CD4-positive, alpha-beta T cell treated with Interleukin-4 for 1 hour (primary cell): Measurements from ENCODE around the gene CUL9.
"Not testable (repeated sequence)": the region's sequence is repeated elsewhere in the genome, so short reads cannot be mapped to it uniquely, and the experiment has no call there.

Experiments
- DNase-seq, 2 donors: peaks; one replicate each; pipeline ENCODE4 v3.0.0-alpha.2; 2020 to 2022

The CUL9 gene

DNA sequence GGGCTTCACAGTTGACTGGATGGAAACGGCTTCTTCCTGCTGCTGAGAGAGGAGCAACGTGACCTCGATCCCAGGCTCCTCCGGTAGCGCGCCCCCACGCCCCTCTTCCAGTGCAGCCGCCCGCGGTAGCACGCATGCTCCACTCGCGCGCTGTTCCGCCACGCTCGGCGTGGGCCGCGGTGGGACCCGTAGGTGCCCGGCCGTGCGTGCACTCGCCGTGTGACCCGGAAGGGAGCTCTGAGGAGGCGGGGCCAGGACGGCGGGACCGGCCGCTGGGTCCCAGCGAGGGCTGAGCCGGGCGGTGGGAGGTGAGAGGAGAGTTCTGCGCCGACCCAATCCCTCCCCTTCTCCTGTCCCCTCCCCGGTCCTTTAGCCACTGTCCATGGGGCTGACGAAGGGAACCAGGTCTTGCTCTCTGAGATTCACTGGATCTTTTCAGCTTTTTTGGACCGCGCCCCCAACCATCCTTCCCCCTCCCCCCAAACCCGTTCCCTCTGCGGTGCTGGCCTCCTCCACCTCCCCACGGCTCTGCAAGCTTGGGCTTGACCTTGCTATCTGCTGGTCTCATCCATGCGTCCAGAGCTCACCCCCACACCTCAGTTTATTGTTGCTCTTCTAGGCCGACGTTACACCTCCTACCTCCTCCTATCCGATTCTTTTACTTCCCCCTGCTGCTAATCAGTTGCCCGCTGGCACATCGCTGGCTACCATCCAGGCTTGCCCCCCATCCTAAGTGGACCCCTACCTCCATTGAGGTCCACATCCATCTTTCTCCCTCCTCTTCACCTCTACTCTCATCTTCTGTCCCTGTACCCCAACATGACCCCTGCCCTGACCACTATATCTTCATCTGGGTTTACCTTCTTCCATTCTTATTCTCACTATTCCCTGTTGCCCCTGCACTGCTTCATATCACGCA is at the start of gene CUL9:
CUL9 (plus strand) TSS at position 255 of the 919 bp plus-strand sequence. CDS start 2,115 bp downstream, outside the sequence.
- peak; percentile 80 to 82 for DNase-seq

DNA sequence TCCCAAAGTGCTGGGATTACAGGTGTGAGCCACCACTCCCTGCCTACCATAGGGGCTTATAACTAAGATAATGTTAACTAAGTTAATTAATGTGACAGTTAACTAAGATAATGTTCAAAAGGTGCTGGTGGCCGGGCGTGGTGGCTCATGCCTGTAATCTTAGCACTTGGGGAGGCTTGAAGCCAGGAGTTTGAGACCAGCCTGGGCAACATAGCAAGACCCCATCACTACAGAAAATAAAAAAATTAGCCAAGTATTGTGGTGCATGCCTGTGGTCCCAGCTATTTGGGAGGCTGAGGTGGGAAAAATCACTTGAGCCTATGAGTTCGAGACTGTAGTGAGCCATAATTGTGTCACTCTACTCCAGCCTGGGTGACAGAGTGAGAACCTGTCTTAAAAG is 43.7 kb upstream of the CUL9 start:
- no peak for DNase-seq

DNA sequence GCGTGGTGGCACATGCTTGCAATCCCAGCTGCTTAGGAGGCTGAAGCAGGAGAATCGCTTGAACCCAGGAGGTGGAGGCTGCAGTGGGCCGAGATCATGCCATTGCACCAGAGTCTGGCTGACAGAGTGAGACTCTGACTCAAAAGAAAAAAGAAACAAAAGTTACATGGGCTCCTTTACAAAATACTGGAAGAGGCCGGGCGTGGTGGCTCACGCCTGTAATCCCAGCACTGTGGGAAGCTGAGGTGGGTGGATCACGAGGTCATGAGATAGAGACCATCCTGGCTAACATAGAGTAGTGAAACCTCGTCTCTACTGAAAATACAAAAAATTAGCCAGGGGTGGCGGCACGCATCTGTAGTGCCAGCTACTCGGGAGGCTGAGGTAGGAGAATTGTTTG is 42.0 kb upstream of the CUL9 start:
- DNase-seq, result not testable (repeated sequence)

DNA sequence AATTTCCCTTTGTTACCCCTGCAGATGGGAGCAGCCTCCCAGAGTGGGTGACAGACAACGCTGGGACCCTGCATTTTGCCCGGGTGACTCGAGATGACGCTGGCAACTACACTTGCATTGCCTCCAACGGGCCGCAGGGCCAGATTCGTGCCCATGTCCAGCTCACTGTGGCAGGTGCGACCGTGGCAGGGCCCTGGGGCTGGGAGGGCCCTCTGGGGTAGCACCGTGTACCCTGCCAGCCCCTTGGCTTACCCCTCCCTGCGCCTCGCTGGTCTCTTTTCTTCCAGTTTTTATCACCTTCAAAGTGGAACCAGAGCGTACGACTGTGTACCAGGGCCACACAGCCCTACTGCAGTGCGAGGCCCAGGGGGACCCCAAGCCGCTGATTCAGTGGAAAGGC is 40.4 kb upstream of the CUL9 start:
- no peak for DNase-seq

DNA sequence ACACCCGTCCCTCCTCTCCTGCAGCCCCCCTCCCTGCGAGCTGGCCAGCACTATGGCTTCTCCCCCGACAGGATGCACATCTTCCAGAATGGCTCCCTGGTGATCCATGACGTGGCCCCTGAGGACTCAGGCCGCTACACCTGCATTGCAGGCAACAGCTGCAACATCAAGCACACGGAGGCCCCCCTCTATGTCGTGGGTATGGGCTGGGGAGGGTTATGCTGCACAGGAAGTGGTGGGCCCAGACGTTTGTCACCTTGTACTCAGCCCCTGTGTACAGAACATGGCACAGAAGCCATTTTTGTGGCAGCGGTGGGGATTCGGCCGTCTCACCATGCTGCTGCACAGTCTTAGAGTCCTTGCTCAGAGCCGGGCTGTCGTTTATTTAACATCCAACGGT is 39.9 kb upstream of the CUL9 start:
- DNase-seq, result peak; percentile 35 to 37

DNA sequence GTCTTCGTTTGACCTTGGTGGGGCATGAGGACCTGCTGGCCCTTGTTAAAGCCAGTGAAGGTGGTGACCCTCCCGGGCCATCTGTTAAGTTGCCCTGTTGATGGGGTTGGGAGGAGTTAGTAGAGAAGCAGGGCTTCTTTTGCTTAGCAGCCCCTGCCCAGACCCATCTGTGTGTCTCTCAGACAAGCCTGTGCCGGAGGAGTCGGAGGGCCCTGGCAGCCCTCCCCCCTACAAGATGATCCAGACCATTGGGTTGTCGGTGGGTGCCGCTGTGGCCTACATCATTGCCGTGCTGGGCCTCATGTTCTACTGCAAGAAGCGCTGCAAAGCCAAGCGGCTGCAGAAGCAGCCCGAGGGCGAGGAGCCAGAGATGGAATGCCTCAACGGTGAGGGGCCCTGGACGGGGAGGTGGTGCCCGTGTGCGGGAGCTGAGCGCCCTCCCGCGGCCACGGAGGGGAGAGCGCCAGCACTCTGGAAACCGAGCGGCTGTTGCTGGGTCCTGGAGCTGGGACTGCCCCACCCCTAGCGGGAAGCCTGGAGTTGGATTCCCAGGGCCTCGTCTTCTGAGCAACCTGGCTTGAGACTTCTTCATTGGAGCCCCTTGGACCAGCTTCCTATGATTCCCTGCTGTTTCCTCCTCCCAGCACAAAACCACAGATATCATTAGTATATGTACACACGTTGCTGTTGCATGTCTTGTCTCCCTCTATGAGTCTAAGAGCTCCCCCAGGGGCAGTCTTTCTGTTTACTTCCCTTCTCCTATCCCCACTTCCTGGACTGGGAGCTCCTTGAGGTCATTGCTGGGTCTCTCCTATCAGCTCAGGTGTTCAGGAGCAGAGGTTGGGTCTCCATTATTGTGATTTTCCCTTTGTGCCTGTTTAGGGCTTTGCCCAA is 38.5 kb upstream of the CUL9 start:
- peak; percentile 74 to 75 for DNase-seq

DNA sequence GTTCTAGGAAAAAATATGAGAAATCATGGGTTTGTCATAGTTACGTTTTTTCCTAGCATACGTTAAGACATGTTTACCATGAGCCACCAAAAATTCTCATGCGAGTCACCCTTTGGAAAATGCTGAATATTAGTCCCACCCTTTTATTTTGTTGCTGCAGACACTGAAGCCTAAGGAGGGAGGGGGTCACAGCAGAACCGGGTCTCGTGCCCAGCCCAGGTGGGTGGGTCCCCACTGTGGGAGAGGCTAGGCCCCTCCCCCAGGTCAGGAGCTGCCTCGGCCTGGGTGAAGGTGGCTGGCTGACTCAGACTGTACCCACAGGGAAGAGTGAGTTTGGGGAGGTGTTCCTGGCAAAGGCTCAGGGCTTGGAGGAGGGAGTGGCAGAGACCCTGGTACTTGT is 37.1 kb upstream of the CUL9 start:
- DNase-seq, result no peak

DNA sequence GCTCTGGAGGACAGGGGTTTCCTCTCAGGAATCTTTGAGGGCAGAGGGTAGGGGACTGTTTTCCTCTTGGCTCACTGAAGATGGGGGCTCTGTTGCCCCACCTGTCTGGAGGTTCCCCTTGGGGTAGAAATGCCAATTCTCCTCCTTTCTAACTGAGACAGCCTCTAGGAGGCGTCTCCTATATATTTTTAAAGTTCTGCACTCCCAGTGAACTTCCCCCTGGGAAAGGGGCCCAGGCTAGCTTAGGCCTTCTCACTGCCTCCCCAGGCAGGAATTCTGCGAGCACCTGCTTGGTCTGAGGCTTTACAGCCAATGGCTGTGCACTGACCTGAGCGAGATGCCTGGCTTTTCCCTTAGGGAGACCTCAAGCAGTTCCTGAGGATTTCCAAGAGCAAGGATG is 35.7 kb upstream of the CUL9 start:
- no peak for DNase-seq

DNA sequence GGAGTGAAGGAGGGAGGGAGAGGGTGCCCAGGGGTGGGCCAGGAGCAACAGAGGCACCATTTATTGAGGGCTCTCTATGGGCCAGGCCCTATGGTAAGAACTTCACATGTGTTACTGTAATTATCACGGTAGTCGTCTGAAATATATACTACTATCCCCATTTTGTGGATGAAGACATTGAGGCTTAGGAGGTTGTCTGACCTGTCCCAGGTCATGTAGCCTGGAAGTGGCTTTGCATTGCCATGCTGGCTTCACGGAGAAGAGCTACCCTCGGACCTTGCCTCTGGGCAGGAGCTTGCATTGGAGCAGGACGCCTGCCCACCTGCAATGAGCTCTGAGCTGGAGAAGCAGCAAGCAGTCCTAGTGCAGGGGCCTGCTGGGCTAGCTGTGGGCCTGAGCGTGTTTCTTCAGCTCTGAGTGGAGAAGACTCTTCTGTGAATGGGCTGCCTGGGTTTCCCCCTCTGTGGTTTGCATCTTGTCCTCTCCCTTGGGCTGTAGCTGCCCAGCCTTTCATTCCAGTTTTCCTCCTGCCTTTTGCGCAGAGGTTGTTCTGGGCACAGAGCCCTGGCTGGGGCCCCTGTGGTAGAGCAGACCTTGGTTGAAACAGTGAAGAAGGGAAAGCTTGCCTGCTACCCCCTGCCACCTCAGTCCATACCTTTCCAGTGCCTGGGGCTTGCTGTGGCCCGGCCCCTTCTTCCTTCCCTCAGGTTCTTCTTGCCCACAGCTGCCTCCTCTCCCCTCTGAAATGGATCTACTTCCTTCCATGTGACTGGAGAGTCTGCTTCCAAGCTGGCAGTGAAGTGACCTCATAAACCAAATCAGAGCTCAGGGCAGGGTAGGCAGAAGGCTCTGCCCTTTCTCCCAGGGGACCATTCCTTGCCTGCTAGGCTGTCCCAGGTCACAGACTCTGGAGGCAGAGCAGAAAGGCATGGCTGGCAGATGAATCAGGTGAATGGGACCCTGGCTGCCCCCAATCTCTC is 35.0 kb upstream of the CUL9 start:
- no peak for DNase-seq

DNA sequence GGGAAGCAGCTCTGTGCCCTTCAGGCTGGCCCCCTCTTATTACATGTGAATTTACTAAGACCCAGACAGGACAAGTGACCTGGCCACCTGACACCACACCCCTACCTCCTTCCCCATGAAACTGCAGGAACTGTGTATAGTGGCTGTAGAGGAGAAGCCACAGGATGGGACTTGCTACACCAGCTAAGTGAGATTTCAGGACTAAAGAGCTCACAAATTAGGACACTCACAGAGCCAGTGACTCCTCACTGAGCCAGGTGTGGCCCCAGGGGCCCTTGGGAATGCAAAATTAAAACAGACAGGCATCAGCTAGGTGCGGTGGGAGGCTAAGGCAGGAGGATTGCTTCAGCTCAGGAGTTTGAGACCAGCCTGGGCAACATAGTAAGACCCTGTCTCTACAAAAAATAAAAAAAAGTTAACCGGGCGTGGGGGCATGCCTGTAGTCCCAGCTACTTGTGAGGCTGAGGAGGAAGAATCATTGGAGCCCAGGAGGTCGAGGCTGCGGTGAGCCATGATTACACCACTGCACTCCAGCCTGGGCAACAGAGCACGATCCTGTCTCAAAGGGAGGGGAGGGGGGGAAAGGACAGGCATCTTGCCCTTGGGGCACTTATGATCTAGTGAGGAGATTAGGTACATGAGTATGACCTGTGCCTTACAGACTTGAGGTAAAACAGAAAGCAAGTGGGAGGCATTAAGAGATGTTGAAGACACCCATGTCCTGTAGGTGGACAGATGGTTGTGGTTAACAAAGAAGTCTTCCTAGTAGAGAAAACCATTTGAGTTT is 34.1 kb upstream of the CUL9 start:
- DNase-seq, result no peak

DNA sequence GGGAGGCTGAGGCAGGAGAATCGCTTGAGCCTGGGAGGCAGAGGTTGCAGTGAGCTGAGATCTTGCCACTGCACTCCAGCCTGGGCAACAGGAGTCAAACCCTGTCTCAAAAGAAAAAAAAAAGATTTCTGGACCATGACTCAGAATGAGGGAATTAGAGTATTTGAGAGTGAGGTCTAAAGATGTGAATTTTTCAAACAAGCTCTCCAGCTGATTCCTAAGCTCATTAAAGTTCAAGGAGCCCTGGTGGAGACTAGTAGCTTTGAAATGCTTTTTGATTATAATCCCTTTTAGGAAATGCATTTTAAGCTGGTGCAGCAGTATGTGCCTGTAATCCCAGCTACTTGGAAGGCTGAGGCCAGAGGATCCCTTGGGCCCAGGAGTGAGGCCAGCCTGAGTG is 32.7 kb upstream of the CUL9 start:
- DNase-seq, result no peak

DNA sequence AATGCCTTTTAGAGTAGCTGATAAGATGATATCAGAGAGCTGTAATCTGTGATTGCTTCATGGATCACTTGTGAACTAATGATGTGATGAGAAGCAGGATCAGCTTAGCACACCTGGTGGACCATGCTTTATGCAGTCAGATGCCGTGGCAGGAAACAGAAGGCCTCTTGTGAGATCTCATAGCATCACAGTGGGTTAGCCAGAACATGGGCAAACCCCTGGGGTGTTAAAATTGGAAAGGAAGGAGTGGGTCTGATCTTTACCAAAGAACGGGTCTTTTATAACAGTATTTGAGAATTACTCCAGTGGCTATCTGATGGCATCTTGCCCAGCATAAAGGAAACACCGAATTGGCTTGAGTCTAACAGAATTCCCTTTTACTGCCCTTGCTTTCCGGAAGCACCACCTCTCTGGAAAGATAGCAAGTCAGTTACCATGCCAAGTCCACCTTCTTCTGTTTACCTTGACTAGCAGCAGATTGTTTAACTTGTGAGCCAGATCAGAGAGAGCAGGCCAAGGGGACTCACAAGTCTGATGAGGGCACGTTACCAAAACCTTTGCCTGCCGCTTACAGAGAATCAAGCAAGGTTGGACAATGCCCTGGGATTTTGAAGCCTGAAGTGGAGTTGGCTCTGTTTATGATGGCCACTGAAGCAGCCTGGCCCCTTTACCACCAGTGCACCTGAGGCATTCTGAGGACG is 31.8 kb upstream of the CUL9 start:
- DNase-seq, result no peak

DNA sequence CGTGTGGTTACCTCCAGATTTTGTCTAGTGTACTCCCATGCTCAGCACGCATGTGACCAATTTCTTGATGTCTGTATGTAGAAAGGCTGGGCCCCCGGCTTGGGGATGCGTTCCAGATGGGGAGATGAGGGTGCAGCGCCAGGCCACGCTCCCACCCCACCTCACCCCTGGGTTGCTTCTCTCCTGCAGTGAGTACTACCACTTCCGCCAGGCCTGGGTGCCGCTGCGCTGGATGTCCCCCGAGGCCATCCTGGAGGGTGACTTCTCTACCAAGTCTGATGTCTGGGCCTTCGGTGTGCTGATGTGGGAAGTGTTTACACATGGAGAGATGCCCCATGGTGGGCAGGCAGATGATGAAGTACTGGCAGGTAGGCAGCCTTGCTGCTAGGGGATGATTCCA is 22.4 kb upstream of the CUL9 start:
- no peak for DNase-seq

DNA sequence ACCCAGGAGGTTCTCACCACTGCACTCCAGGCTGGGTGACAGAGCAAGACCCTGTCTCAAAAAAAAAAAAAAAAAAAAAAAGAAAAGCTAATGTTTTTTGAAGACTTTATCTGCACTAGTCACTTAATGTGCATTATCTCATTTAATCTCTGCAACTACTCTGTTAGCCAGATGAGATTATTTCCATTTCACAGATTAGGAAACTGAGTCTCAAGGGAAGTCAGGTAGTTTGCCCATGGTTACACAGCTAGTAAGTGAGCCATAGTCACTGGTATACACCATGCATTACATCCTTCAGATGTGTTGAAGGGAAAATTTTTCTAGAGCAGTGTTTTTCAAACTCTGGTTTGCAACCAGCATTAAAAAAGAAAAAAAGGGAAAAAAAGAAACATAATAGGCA is 18.1 kb upstream of the CUL9 start:
- no peak for DNase-seq

DNA sequence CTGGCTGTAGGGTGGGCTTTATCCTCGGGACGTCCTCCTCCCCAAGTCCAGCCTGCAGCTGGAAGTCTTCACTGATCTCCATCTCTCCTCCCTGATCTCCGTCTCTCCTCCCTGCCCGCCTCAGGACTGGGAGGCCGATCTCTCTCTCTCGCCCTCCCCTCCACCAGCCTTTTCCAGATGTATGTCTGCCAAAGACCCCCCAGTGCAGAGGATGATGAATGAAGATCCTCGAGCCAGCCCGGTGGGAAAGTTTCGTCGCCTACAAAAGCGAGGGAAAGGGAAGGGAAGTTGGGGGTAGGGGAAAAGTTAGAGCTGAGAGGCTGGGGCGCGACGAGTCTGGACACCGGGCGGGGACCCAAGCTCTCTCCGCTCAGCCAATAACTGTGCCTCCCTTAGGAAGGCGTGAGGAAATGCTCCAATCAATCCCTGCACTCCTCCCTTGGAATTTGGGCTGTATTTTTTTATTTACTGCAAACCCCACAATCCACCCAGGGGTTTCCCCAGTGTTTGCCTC is 11.5 kb upstream of the CUL9 start:
- DNase-seq, result no peak

DNA sequence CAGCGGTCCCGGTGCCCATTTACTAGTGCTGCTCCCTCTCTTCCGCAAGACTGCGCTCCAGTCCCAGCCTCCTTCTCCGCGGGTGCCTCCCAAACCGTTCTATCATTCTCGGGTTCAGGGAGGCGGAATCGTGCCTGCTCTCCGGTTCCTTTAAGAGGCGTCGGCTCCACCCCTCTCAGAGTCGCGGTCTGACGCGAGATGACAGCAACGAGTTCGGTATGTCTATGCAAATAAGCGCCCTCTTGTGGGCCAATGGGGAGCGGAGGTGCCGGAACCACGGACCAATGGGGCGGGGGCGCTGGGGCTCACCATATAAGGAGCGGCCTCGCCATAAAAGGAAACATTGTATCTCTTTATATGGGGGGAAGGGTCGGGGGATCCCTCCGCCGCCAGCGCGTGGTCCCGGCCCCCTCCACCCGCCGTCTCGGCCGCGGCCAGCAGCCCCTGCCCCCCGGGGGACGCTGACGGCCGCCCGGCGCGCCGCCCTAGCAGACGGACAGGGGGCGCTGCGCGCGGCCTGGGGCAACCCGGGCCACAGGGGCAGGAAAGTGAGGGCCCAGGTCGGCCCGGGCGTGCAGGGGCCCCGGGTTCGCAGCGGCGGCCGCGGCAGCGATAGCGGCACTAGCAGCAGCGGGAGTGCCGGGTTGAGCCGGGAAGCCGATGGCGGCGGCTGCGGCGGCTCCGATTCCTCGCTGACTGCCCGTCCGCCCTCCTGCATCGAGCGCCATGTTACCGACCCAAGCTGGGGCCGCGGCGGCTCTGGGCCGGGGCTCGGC is 10.9 kb upstream of the CUL9 start, which contains the start of gene SRF:
SRF (plus strand) TSS at position 339 of the 776 bp plus-strand sequence; CDS start at position 727, 388 bp downstream.
- DNase-seq, result peak; percentile 99

DNA sequence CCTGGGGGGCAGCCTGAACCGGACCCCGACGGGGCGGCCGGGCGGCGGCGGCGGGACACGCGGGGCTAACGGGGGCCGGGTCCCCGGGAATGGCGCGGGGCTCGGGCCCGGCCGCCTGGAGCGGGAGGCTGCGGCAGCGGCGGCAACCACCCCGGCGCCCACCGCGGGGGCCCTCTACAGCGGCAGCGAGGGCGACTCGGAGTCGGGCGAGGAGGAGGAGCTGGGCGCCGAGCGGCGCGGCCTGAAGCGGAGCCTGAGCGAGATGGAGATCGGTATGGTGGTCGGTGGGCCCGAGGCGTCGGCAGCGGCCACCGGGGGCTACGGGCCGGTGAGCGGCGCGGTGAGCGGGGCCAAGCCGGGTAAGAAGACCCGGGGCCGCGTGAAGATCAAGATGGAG is 10.3 kb upstream of the CUL9 start:
- peak; percentile 14 to 41 for DNase-seq

DNA sequence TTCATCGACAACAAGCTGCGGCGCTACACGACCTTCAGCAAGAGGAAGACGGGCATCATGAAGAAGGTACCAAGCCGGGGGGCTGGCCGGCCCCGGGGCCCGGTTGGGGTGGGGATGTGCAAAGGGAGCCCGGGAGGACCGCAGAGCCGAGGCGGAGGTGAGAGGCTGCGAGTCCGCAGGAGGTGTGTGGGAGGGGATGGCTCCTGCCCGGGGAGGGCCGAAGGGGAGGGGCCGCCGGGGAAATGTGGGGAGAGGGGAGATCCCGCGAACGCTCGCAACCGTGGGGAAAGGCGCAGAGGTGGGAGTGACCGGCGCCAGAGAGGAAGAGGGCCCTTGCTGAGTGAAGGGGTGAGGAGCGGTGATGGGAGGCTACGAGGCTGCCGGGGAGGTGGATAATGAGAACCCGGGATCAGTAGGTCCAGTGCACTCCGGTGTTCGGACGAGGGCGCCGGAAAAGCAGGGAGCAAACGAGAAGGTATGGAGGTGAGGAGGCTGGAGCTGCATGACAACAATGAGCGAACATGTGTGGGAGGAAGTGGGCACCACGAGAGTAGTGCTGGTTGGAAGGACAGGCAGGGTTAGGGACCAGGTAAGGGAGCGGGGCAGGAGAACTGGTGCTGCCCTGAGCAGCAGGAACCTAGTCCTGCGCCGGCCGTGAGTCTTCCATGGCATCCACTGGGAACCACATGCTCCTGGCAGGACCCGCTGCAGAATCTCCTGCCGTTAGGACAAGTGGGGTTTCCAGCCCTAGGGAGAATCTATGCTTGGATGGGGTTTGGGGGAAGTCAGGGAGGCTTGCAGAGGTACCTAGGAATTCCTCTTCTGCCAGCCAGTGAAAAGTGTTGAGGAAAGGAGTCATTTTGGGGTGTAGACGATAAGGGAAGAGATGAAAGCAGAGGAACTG is 9.6 kb upstream of the CUL9 start:
- peak; percentile 31 to 55 for DNase-seq
